BLaER1 (cell line): Measurements from ENCODE around the gene AHI1.
A peak's percentile ranks its signal among the peaks of the same experiment; 100 is the strongest.

Source experiments
- H3K27ac ChIP-seq: shearing (Covaris generic); formaldehyde crosslinking; 2 replicates; pipeline ENCODE4 v1.8.1; 2022
- H3K27me3 ChIP-seq: shearing (Covaris generic); formaldehyde crosslinking; 2 replicates; pipeline ENCODE4 v1.8.1; 2022
- H3K36me3 ChIP-seq: shearing (Covaris generic); formaldehyde crosslinking; 2 replicates; pipeline ENCODE4 v1.8.1; 2022
- H3K4me1 ChIP-seq: shearing (Covaris generic); formaldehyde crosslinking; 2 replicates; pipeline ENCODE4 v1.8.1; 2022
- H3K4me2 ChIP-seq: shearing (Covaris generic); formaldehyde crosslinking; 2 replicates; pipeline ENCODE4 v1.8.1; 2022
- H3K4me3 ChIP-seq: shearing (Covaris generic); formaldehyde crosslinking; 2 replicates; pipeline ENCODE4 v1.8.1; 2022
- H3K9ac ChIP-seq: shearing (Covaris generic); formaldehyde crosslinking; 2 replicates; pipeline ENCODE4 v1.8.1; 2022
- H3K9me3 ChIP-seq: shearing (Covaris generic); formaldehyde crosslinking; 2 replicates; pipeline ENCODE4 v1.8.1; 2022
- H4K20me1 ChIP-seq: shearing (Covaris generic); formaldehyde crosslinking; 2 replicates; pipeline ENCODE4 v1.8.1; 2022
- Cebpa-rat ChIP-seq: shearing (Covaris generic); IDR thresholded peaks from 2 replicates; pipeline ENCODE4 v1.8.1; 2022

The AHI1 gene

DNA sequence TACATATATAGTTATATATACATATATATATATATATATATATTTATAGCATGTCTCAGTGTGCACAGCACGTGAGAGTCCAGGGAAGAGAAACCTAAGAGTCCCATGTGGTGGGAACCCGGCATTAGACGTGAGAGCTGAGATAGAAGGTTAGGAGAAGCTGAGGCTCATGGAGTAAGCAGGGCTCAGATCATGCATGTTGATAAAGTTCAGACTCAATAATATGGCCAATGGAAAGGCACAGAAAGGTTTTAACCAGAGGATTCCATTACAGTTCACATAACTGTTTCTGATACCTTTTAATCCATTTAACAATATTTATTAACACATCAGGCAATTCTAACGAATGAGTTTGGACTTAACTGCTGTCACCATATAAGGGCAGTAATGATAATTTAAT lies 173.0 kb downstream of the AHI1 start:
- Histone ChIP-seq H3K4me3 (no peak overlapping the region), H3K36me3 (no peaks in the 10 kb centered on the region), H3K9me3 (peaks cover 9% of the 10 kb centered on the region), H4K20me1 (no peaks in the 10 kb centered on the region), H3K4me1 (peaks cover 11% of the 10 kb centered on the region), H3K4me2 (no peak overlapping the region), H3K27ac (no peak overlapping the region), H3K9ac (no peak overlapping the region), H3K27me3 (no peaks in the 10 kb centered on the region)
- no peak for TF ChIP-seq Cebpa-rat

DNA sequence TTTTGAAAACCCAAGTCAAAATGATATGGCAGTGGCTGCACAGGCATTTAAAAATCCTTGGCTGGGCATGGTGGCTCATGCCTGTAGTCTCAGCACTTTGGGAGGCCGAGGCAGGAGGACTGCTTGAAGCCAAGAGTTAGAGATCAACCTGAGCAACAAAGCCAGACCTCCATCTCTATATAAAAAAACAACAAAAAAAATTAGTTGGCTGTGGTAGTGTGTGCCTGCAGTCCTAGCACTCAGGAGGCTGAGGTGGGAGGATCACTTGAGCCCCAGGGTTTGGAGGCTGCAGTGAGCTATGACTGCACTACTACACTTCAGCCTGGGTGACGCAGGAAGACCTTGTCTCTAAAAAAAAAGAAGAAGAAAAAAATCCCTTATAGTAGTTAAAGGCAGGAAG lies 173.6 kb downstream of the AHI1 start:
- no peaks in the 10 kb centered on the region for H3K36me3 ChIP-seq
- no peak overlapping the region for H3K4me3 ChIP-seq
- H3K27me3 ChIP-seq: no peaks in the 10 kb centered on the region
- no peak overlapping the region for H3K9ac ChIP-seq
- H4K20me1 ChIP-seq: no peaks in the 10 kb centered on the region
- H3K4me2 ChIP-seq: no peak overlapping the region
- TF ChIP-seq Cebpa-rat: no peak
- no peak overlapping the region for H3K27ac ChIP-seq
- peaks cover 3% of the 10 kb centered on the region; the same call in 1 of the 2 replicates for H3K9me3 ChIP-seq
- peaks cover 11% of the 10 kb centered on the region for H3K4me1 ChIP-seq

- H3K9ac ChIP-seq: no peak overlapping the region
- no peaks in the 10 kb centered on the region for H3K27me3 ChIP-seq
- no peaks in the 10 kb centered on the region for H4K20me1 ChIP-seq
- no peaks in the 10 kb centered on the region for H3K36me3 ChIP-seq
- no peak for TF ChIP-seq Cebpa-rat
- H3K4me1 ChIP-seq: peaks cover 11% of the 10 kb centered on the region
- no peak overlapping the region for H3K4me3 ChIP-seq
- H3K4me2 ChIP-seq: peak overlapping the region; percentile 37; the same call in 1 of the 2 replicates
- H3K9me3 ChIP-seq: no peaks in the 10 kb centered on the region
- no peak overlapping the region for H3K27ac ChIP-seq
Observed at GRCh38 chr6:135323202-135323668, 174.3 kb downstream of the AHI1 start.

DNA sequence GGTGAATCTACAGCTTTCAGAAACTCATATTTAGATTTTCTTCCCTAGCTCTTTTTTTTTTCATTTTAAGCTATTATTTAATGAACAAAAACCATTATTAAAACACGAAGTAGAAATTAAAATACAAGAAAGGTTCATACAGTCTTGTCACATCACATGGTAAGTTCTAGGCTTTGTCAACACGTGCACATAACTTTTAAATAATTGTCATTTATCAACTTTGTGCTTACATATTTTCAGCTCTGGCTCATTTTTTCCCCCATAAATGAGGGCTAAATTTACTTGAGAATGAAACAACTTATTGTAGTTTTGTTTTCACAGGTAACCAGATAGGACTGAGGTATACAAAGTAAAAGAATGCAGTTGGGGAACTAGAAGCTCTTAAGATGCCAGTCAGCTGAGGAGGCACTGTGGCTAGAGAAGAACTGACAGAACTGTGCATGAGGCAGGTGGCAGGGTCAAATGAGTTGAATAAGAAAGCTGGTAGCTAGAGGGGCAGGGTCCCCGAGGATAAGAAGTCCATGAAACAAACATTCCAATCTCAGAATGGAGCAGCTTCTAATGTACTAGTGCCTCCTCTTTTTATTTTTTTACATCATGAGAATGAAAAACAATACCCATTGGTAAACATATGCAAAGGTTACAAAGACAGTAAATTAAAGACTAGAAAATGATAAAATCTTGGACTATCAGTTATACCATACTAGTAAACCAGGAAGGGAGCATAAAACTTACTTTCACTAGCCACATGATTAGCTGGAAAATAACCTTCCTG lies 174.9 kb downstream of the AHI1 start:
- Histone ChIP-seq H3K4me3 (no peak overlapping the region), H4K20me1 (no peaks in the 10 kb centered on the region), H3K4me2 (peak overlapping the region; percentile 37; the same call in 1 of the 2 replicates), H3K4me1 (peaks cover 11% of the 10 kb centered on the region), H3K27me3 (no peaks in the 10 kb centered on the region), H3K27ac (no peak overlapping the region), H3K9me3 (no peaks in the 10 kb centered on the region), H3K36me3 (no peaks in the 10 kb centered on the region), H3K9ac (no peak overlapping the region)
- no peak for TF ChIP-seq Cebpa-rat

- Histone ChIP-seq H3K4me2 (no peak overlapping the region), H3K4me3 (no peak overlapping the region), H3K36me3 (no peaks in the 10 kb centered on the region), H3K27ac (no peak overlapping the region), H3K27me3 (no peaks in the 10 kb centered on the region), H3K9me3 (no peaks in the 10 kb centered on the region), H3K9ac (no peak overlapping the region), H3K4me1 (peaks cover 11% of the 10 kb centered on the region), H4K20me1 (no peaks in the 10 kb centered on the region)
- TF ChIP-seq Cebpa-rat: no peak
Observed at GRCh38 chr6:135320721-135321621, 176.6 kb downstream of the AHI1 start.

- no peaks in the 10 kb centered on the region for H3K9me3 ChIP-seq
- no peak overlapping the region for H3K9ac ChIP-seq
- H3K4me2 ChIP-seq: no peak overlapping the region
- no peak for TF ChIP-seq Cebpa-rat
- no peaks in the 10 kb centered on the region for H4K20me1 ChIP-seq
- H3K27ac ChIP-seq: no peak overlapping the region
- H3K27me3 ChIP-seq: no peaks in the 10 kb centered on the region
- H3K4me3 ChIP-seq: no peak overlapping the region
- H3K4me1 ChIP-seq: peaks cover 11% of the 10 kb centered on the region
- no peaks in the 10 kb centered on the region for H3K36me3 ChIP-seq
Observed at GRCh38 chr6:135319819-135320218, 177.7 kb downstream of the AHI1 start.

- H3K27me3 ChIP-seq: no peaks in the 10 kb centered on the region
- no peaks in the 10 kb centered on the region for H4K20me1 ChIP-seq
- H3K27ac ChIP-seq: no peak overlapping the region
- no peak overlapping the region for H3K4me2 ChIP-seq
- H3K4me1 ChIP-seq: peaks cover 11% of the 10 kb centered on the region
- no peak for TF ChIP-seq Cebpa-rat
- no peaks in the 10 kb centered on the region for H3K36me3 ChIP-seq
- H3K9me3 ChIP-seq: no peaks in the 10 kb centered on the region
- no peak overlapping the region for H3K9ac ChIP-seq
- no peak overlapping the region for H3K4me3 ChIP-seq
Observed at GRCh38 chr6:135318738-135319469, 178.6 kb downstream of the AHI1 start.

DNA sequence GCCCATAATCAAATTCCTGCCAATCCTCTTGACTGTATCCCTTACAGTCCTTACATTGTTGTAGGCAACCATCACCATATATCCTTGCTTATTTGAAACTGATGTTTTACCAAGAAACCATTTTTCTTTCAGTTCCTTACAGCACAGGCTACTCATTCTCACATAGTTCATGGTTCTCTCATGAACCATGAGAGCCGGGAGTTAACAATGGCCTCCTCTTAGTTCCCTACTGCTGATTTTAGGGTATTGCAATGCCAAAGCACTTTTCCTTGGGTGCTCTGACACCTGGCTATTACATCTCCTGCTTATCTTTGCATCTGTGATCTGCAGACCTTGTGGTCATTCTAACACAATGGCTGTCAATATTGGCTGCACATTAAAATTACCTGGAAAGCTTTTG lies 183.0 kb downstream of the AHI1 start:
- Histone ChIP-seq H3K4me1 (no peaks in the 10 kb centered on the region), H3K27me3 (no peaks in the 10 kb centered on the region), H4K20me1 (no peaks in the 10 kb centered on the region), H3K9ac (no peak overlapping the region), H3K27ac (no peak overlapping the region), H3K4me3 (no peak overlapping the region), H3K4me2 (no peak overlapping the region), H3K9me3 (no peaks in the 10 kb centered on the region), H3K36me3 (no peaks in the 10 kb centered on the region)
- no peak for TF ChIP-seq Cebpa-rat

GRCh38 chr6:135311446-135312200 lies 185.9 kb downstream of the AHI1 start:
- Histone ChIP-seq H3K9me3 (no peaks in the 10 kb centered on the region), H3K27ac (no peak overlapping the region), H4K20me1 (no peaks in the 10 kb centered on the region), H3K9ac (no peak overlapping the region), H3K4me2 (no peak overlapping the region), H3K36me3 (no peaks in the 10 kb centered on the region), H3K4me3 (no peak overlapping the region), H3K4me1 (peaks cover 6% of the 10 kb centered on the region), H3K27me3 (no peaks in the 10 kb centered on the region)
- no peak for TF ChIP-seq Cebpa-rat
